SU-DHL-6 (cell line): ENCODE measurements around the gene CEMP1.

Experiments used
- CTCF ChIP-seq: fragments of 200-600 bp; sonication (generic); IDR thresholded peaks from one replicate; pipeline ENCODE4 v1.5.1; 2017; ENCODE audit warnings: antibody characterized with exemption, mild to moderate bottlenecking, low read length, moderate library complexity; ENCODE audit not compliant: insufficient read depth, poor library complexity, severe bottlenecking
- EZH2phosphoT487 ChIP-seq: fragments of 200-600 bp; sonication (generic), shearing (Covaris generic); conservative IDR thresholded peaks from 2 replicates; pipeline ENCODE4 v1.6.1; 2018; ENCODE audit warnings: mild to moderate bottlenecking, antibody characterized with exemption, low read length, moderate library complexity, mixed read lengths

- TF ChIP-seq CTCF (peak; percentile 35), EZH2phosphoT487 (no peak)
These were observed 18.3 kb downstream of the CEMP1 start for GRCh38 chr16:2512735-2513404.
